Right renal cortex interstitium (tissue), 3 donors: Measurements from ENCODE around the gene THSD7B. TPM values are rescaled to one million over a fixed set of nuclear protein-coding genes. Genes with fewer than 3 reads are reported as not detected.

Experiments used
- DNase-seq, 3 donors: peaks; one replicate each; pipeline ENCODE4 v3.0.0-alpha.2; 2013; ENCODE audit warnings: low read depth in 3 of 3, low spot score in 2 of 3
- polyA plus RNA-seq, 3 donors: library from polyadenylated mRNA; unstranded; fragments of 120-200 nt; gene quantifications; one replicate each; pipeline ENCODE4 v1.2.1, GENCODE V29; 2013; ENCODE audit not compliant: insufficient read length in 3 of 3

Gene THSD7B
- polyA plus RNA-seq, 3 donors: 5.1 to 5.8 (median 5.4) TPM

GRCh38 chr2:137133225-137133624 lies 367.9 kb downstream of the THSD7B start:
- DNase-seq: no peak

- DNase-seq: no peak
Measured at GRCh38 chr2:137138263-137138662, 372.9 kb downstream of the THSD7B start.

GRCh38 chr2:137151731-137152130 lies 386.4 kb downstream of the THSD7B start:
- no peak for DNase-seq

GRCh38 chr2:137154946-137155345 lies 389.6 kb downstream of the THSD7B start:
- DNase-seq: no peak

GRCh38 chr2:137155356-137156104 lies 390.2 kb downstream of the THSD7B start:
- no peak for DNase-seq

GRCh38 chr2:137156221-137156844 lies 391.0 kb downstream of the THSD7B start:
- no peak for DNase-seq

- no peak for DNase-seq
Measured at GRCh38 chr2:137157851-137158250, 392.5 kb downstream of the THSD7B start.

- no peak for DNase-seq
Measured at GRCh38 chr2:137161250-137161649, 395.9 kb downstream of the THSD7B start.

GRCh38 chr2:137165968-137166367 lies 400.6 kb downstream of the THSD7B start:
- DNase-seq: no peak

- no peak for DNase-seq
Measured at GRCh38 chr2:137167651-137168050, 402.3 kb downstream of the THSD7B start.

- DNase-seq: no peak
Measured at GRCh38 chr2:137168552-137168951, 403.2 kb downstream of the THSD7B start.

GRCh38 chr2:137172162-137172561 lies 406.8 kb downstream of the THSD7B start:
- DNase-seq: peak in 1 of 3 donors; percentile 2

- no peak for DNase-seq
Measured at GRCh38 chr2:137173463-137173862, 408.1 kb downstream of the THSD7B start.

- DNase-seq: no peak
Measured at GRCh38 chr2:137175246-137175645, 409.9 kb downstream of the THSD7B start.

- no peak for DNase-seq
Measured at GRCh38 chr2:137178951-137179377, 413.6 kb downstream of the THSD7B start.

GRCh38 chr2:137179542-137179941 lies 414.2 kb downstream of the THSD7B start:
- DNase-seq: no peak

GRCh38 chr2:137180012-137180411 lies 414.7 kb downstream of the THSD7B start:
- DNase-seq: no peak

- no peak for DNase-seq
Measured at GRCh38 chr2:137181370-137181769, 416.0 kb downstream of the THSD7B start.

- DNase-seq: no peak
Measured at GRCh38 chr2:137182071-137182470, 416.7 kb downstream of the THSD7B start.

GRCh38 chr2:137183206-137183898 lies 418.0 kb downstream of the THSD7B start:
- DNase-seq: no peak

- no peak for DNase-seq
Measured at GRCh38 chr2:137185378-137186078, 420.2 kb downstream of the THSD7B start.
